Measurements from ENCODE around the gene CCSER1. TPM values are rescaled to one million over a fixed set of nuclear protein-coding genes. Genes with fewer than 3 reads are reported as not detected.

Gene CCSER1
- total RNA-seq, 1 donor: under 0.01 TPM

DNA sequence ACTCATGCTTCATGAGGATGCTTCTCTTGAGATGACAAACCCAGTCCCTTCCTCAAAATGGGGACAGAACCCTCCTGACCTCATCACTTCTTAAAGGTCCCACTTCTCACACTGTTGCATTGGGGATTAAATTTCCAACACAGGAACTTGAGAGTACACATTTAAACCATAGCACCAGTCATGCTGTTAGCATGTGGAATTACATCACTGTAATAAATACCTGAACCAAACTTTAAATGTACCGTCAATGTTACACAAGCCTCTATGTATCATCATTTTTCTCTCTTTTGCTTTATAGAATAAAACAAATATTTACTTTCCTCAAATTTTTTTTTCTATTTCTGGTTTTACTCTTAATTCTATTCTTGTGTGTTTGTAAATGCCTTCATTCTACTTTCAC lies 448.2 kb downstream of the CCSER1 start:
- TF ChIP-seq, protein P1, sequence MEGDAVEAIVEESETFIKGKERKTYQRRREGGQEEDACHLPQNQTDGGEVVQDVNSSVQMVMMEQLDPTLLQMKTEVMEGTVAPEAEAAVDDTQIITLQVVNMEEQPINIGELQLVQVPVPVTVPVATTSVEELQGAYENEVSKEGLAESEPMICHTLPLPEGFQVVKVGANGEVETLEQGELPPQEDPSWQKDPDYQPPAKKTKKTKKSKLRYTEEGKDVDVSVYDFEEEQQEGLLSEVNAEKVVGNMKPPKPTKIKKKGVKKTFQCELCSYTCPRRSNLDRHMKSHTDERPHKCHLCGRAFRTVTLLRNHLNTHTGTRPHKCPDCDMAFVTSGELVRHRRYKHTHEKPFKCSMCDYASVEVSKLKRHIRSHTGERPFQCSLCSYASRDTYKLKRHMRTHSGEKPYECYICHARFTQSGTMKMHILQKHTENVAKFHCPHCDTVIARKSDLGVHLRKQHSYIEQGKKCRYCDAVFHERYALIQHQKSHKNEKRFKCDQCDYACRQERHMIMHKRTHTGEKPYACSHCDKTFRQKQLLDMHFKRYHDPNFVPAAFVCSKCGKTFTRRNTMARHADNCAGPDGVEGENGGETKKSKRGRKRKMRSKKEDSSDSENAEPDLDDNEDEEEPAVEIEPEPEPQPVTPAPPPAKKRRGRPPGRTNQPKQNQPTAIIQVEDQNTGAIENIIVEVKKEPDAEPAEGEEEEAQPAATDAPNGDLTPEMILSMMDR (IDR thresholded peaks at IDR 0.05; ENCODE audit: insufficient read depth, low read length): no peak
- no peak for DNase-seq (ENCODE audit: low read depth)
- no peak overlapping the region for H3K4me3 ChIP-seq (ENCODE audit: low read depth, low read length)

DNA sequence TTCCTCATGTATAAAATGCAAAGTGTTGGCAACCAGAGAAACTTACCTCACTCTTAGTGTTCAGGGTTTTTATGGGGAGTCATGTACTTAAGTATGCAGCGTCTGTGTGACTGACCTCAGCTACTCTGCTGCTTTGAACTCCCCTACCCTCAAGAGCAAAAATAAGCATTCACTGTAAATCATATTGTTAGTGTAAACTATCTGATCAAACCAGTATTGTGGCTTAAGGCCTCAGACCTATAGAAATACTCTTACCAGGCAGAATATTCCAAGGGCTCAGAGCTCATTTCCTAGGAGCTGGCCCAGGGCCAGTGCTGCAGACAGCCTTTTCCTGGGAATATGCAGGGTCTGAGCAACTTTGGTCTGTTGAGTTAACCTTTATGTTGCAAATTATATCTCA lies 453.1 kb downstream of the CCSER1 start:
- H3K4me3 ChIP-seq (ENCODE audit: low read depth, low read length): no peak overlapping the region
- DNase-seq (ENCODE audit: low read depth): no peak
- TF ChIP-seq, protein P1 (IDR thresholded peaks at IDR 0.05; ENCODE audit: insufficient read depth, low read length): no peak

GRCh38 chr4:90582087-90582486 lies 454.9 kb downstream of the CCSER1 start:
- no peak for DNase-seq (ENCODE audit: low read depth)
- TF ChIP-seq, protein P1 (IDR thresholded peaks at IDR 0.05; ENCODE audit: insufficient read depth, low read length): no peak
- H3K4me3 ChIP-seq (ENCODE audit: low read depth, low read length): no peak overlapping the region

GRCh38 chr4:90584051-90584450 lies 456.9 kb downstream of the CCSER1 start:
- TF ChIP-seq, protein P1 (IDR thresholded peaks at IDR 0.05; ENCODE audit: insufficient read depth, low read length): no peak
- no peak overlapping the region for H3K4me3 ChIP-seq (ENCODE audit: low read depth, low read length)
- DNase-seq (ENCODE audit: low read depth): no peak

- TF ChIP-seq, protein P1 (IDR thresholded peaks at IDR 0.05; ENCODE audit: insufficient read depth, low read length): no peak
- no peak overlapping the region for H3K4me3 ChIP-seq (ENCODE audit: low read depth, low read length)
- DNase-seq (ENCODE audit: low read depth): no peak
Observed at GRCh38 chr4:90585961-90586360, 458.8 kb downstream of the CCSER1 start.

- no peak overlapping the region for H3K4me3 ChIP-seq (ENCODE audit: low read depth, low read length)
- TF ChIP-seq, protein P1 (IDR thresholded peaks at IDR 0.05; ENCODE audit: insufficient read depth, low read length): no peak
- no peak for DNase-seq (ENCODE audit: low read depth)
Observed at GRCh38 chr4:90586799-90587198, 459.6 kb downstream of the CCSER1 start.

- DNase-seq (ENCODE audit: low read depth): no peak
- H3K4me3 ChIP-seq (ENCODE audit: low read depth, low read length): no peak overlapping the region
- TF ChIP-seq, protein P1 (IDR thresholded peaks at IDR 0.05; ENCODE audit: insufficient read depth, low read length): no peak
Observed at GRCh38 chr4:90597927-90598326, 470.7 kb downstream of the CCSER1 start.

Measured in fibroblast of the aortic adventitia (primary cell).